ENCODE results near the gene SH3BP5L. TPM values are rescaled to one million over a fixed set of nuclear protein-coding genes. Genes with fewer than 3 reads are reported as not detected.

The SH3BP5L gene
- total and polyA plus RNA-seq, 7 donors: 13.7 to 23.5 (median 16.6) TPM

DNA sequence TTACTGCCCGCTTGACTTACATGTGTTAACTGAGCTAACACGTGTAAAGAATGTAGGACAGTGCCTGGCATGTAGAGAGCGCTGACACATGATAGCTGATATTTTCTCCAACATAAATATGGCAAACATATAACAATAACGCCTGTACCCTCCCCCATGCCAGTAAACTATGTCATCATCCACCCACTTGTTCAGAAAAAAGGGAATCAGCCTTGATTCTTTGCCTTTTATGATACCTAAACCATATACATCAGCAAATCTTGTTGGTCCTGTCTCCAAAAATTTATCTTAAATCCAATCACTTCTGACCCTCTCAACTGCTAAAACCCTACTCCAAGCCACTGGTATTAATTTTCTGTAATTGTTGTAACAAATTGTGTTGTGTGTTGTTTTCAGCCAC is 34.3 kb upstream of the SH3BP5L start:
- Histone ChIP-seq H3K27ac (peak overlapping the region; percentile 91 to 96 (median 92)), H3K36me3 (peaks cover 0 to 8% (median 0%) of the 10 kb centered on the region in 4 donors), H3K9me3 (no peaks in the 10 kb centered on the region), H3K4me1 (peaks cover 0 to 43% (median 32%) of the 10 kb centered on the region in 4 donors), H3K4me3 (no peak overlapping the region), H3K27me3 (no peaks in the 10 kb centered on the region)
- TF ChIP-seq POLR2AphosphoS5 (IDR thresholded peaks at IDR 0.05) (no peak), POLR2A (IDR thresholded peaks at IDR 0.05) (no peak), EP300 (IDR thresholded peaks at IDR 0.05) (no peak)
- TF ChIP-seq, protein P1, sequence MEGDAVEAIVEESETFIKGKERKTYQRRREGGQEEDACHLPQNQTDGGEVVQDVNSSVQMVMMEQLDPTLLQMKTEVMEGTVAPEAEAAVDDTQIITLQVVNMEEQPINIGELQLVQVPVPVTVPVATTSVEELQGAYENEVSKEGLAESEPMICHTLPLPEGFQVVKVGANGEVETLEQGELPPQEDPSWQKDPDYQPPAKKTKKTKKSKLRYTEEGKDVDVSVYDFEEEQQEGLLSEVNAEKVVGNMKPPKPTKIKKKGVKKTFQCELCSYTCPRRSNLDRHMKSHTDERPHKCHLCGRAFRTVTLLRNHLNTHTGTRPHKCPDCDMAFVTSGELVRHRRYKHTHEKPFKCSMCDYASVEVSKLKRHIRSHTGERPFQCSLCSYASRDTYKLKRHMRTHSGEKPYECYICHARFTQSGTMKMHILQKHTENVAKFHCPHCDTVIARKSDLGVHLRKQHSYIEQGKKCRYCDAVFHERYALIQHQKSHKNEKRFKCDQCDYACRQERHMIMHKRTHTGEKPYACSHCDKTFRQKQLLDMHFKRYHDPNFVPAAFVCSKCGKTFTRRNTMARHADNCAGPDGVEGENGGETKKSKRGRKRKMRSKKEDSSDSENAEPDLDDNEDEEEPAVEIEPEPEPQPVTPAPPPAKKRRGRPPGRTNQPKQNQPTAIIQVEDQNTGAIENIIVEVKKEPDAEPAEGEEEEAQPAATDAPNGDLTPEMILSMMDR (IDR thresholded peaks at IDR 0.05): no peak
- DNase-seq: no peak
- intact Hi-C loops (cut with DNase I): no loop called here
- WGBS, 2 donors: 92 to 93% methylated on average over 4 of the region's 4 CpGs

- H3K27me3 ChIP-seq: no peaks in the 10 kb centered on the region
- peak within 1 kb of the TSS; percentile 91 to 96 (median 92) for H3K27ac ChIP-seq
- no peak for TF ChIP-seq EP300 (IDR thresholded peaks at IDR 0.05)
- TF ChIP-seq, protein P1 (IDR thresholded peaks at IDR 0.05): no peak
- peak; percentile 81 to 96 (median 90) for TF ChIP-seq POLR2AphosphoS5 (IDR thresholded peaks at IDR 0.05)
- TF ChIP-seq POLR2A (IDR thresholded peaks at IDR 0.05): peak; percentile 62 to 84
- 5 to 7% methylated on average over 62 of the region's 62 CpGs for WGBS, 2 donors
- H3K4me1 ChIP-seq: peaks cover 0 to 43% (median 32%) of the 10 kb centered on the region in 4 donors
- peak within 1 kb of the TSS; percentile 43 to 61 (median 58) for H3K4me3 ChIP-seq
- H3K9me3 ChIP-seq: no peaks in the 10 kb centered on the region
- H3K36me3 ChIP-seq: peaks cover 0 to 13% (median 0%) of the 10 kb centered on the region in 4 donors
- DNase-seq: peak; percentile 99
- intact Hi-C loops (cut with DNase I): loop anchor here (1.0 to 2.0 kb wide), 3 partner anchors 14 to 34 kb away; partner anchors contain the start of gene SH3BP5L
Observed at GRCh38 chr1:248858891-248859889, 33.5 kb upstream of the SH3BP5L start, which contains the start of gene ZNF692. Gene ZNF692 (minus strand): TSS chr1:248859085. CDS start chr1:248858309, 776 bp downstream.

DNA sequence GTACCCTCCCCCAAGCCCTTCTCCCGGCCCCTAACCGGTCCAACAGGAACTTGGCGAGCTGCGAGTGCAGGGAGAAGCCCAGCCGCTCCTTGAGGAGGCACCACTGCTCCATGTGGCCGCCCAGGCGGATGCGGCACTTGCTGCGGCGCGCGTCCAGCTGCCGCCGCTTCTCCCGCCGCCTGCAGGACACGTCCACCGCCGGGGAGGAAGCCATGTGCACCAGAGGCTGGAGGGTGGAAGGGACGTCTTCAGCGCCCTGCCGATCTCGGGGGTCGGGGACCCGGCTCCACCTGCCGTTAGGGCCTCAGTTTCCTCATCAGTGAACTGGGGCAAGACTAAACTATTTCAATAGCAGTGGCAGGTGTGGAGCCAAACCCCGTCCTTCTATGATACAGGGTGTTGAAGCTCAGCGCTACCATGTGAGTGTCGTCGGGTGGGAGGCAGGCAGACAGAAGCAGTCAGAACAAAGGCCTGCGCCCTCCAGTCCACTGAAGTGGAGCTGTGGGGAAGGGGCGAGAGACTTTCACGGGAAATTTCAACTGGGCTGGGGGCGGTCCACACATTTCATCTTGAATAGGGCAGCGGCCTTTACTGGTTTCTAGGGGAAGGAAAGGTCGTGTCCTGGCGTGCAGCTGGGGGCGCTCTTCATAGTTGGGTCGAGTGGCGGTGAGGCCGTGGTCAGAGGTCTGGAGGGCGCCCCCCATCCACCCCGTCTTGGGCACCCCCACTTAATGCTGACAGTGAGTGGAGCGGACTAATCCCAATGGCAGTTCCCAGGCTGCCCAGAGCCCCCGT is 32.6 kb upstream of the SH3BP5L start:
- Histone ChIP-seq H3K4me3 (peak overlapping the region; percentile 43 to 61 (median 58)), H3K27ac (peak overlapping the region; percentile 91 to 96 (median 92)), H3K36me3 (peaks cover 0 to 22% (median 7%) of the 10 kb centered on the region in 4 donors), H3K4me1 (peaks cover 0 to 36% (median 27%) of the 10 kb centered on the region in 4 donors), H3K9me3 (no peaks in the 10 kb centered on the region), H3K27me3 (no peaks in the 10 kb centered on the region)
- TF ChIP-seq EP300 (IDR thresholded peaks at IDR 0.05) (no peak), POLR2AphosphoS5 (IDR thresholded peaks at IDR 0.05) (peak in 3 of 4 donors; percentile 30 to 58 (median 52))
- TF ChIP-seq, protein P1 (IDR thresholded peaks at IDR 0.05): peak in 2 of 4 experiments; percentile 20 to 34
- WGBS, 2 donors: 1% methylated on average over 45 of the region's 45 CpGs
- intact Hi-C loops (cut with DNase I): loop anchor here (1.0 to 2.0 kb wide), 2 partner anchors 15 to 19 kb away; no protein-coding TSS in a partner anchor
- DNase-seq: peak; percentile 87

- intact Hi-C loops (cut with DNase I): loop anchor here (1.0 to 2.0 kb wide), 2 partner anchors 15 to 18 kb away; no protein-coding TSS in a partner anchor
- Histone ChIP-seq H3K4me3 (peak overlapping the region; percentile 43 to 61 (median 58)), H3K9me3 (no peaks in the 10 kb centered on the region), H3K27me3 (no peaks in the 10 kb centered on the region), H3K36me3 (peaks cover 0 to 22% (median 7%) of the 10 kb centered on the region in 4 donors), H3K4me1 (peaks cover 0 to 30% (median 23%) of the 10 kb centered on the region in 4 donors), H3K27ac (peak overlapping the region in 3 of 4 donors; percentile 92 to 96 (median 93))
- WGBS, 2 donors: 8 to 16% methylated on average over 4 of the region's 4 CpGs
- no peak for DNase-seq
- TF ChIP-seq, protein P1 (IDR thresholded peaks at IDR 0.05): no peak
- TF ChIP-seq POLR2A (IDR thresholded peaks at IDR 0.05) (no peak), EP300 (IDR thresholded peaks at IDR 0.05) (no peak), POLR2AphosphoS5 (IDR thresholded peaks at IDR 0.05) (no peak)
Observed at GRCh38 chr1:248857749-248858095, 32.0 kb upstream of the SH3BP5L start.
